Activated CD4-positive, CD25-positive, alpha-beta regulatory T cell treated with anti-CD3 and anti-CD28 coated beads, Interleukin-2, amount 50 U/mL, for 72 hours (primary cell): Measurements from ENCODE around the gene PDXDC1.
"Not testable (repeated sequence)": the region's sequence is repeated elsewhere in the genome, so short reads cannot be mapped to it uniquely, and the experiment has no call there.

Experiments
- DNase-seq: peaks from one replicate; pipeline ENCODE4 v3.0.0; 2021

The PDXDC1 gene

GRCh38 chr16:14975418-14976194 lies 780 bp downstream of the PDXDC1 start:
- DNase-seq = peak; percentile 66

- not testable (repeated sequence) for DNase-seq
Measured at GRCh38 chr16:14976971-14977736, 2.3 kb downstream of the PDXDC1 start.

DNA sequence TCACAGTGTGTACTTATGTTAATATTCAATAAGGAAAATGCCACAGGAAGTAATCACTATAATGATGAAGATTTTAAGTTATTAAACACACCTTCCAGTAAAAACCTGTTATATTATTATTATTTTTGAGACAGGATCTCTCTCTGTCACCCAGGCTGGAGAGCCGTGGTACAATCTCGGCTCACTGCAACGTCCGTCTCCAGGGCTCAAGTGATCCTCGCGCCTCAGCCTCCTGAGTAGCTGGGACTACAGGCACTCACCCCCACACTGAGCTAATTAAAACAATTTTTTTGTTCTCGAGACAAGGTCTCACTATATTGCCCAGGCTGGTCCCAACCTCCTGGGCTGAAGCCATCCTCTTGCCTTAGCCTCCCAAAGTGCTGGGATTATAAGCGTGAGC lies 3.5 kb downstream of the PDXDC1 start:
- DNase-seq = not testable (repeated sequence)

GRCh38 chr16:14978908-14979307 lies 4.1 kb downstream of the PDXDC1 start:
- DNase-seq = not testable (repeated sequence)

DNA sequence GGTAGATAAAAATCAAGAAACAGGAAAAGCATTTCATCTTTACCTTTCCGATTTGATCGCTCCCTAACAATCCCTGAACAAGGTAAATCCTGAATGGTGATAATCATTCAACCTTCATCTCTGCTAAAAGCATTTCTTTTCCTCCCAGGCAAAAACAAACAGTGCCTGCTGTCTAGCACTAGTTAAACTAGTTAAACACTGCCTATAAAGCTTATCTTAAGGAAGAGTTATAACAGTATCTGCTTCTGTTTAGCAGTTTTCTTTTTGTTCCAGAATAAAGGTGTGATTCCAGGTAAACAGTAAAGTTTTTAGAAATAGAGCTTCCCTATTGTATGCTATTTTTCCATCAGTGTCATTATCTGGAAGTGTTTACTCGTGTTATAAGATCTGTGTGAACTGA lies 6.4 kb downstream of the PDXDC1 start:
- not testable (repeated sequence) for DNase-seq

DNA sequence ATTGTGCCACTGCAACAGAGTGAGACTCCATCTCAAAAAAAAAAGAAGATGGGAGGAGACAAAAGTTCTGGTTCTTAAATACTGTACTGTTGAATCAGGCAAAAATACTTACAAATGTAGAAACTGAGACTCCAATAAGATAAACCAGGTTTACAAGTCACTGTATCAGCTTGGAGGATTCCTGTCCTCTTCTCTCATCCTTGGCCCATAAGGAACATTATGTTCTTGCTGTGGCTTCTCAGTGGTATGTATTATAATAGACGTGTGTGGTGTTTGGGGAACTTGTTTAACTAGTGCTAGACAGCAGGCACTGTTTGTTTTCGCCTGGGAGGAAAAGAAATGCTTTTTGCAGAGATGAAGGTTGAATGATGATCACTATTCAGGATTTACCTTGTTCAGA lies 7.7 kb downstream of the PDXDC1 start:
- not testable (repeated sequence) for DNase-seq

DNA sequence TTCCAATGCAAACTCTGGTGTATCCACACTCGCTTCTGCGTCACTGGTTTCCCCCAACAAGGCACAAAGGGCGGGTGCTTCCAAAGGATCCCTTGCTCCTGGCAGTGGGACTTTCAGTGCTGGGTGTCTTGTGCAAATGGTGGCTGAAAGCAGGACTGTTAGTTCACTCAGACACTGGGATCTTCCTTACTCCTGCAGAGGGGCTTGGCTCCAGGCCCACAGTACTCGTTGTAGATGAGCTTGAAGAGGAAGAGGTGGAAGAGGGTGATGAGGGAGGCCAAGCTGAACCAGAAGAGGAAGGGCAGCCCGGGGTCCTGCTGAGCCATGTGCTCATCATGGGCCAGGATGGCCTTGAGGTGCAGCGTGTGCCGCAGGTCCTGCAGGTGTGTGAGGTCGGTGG lies 13.3 kb downstream of the PDXDC1 start:
- DNase-seq = not testable (repeated sequence)

- DNase-seq = not testable (repeated sequence)
Measured at GRCh38 chr16:14988661-14989191, 13.9 kb downstream of the PDXDC1 start.

DNA sequence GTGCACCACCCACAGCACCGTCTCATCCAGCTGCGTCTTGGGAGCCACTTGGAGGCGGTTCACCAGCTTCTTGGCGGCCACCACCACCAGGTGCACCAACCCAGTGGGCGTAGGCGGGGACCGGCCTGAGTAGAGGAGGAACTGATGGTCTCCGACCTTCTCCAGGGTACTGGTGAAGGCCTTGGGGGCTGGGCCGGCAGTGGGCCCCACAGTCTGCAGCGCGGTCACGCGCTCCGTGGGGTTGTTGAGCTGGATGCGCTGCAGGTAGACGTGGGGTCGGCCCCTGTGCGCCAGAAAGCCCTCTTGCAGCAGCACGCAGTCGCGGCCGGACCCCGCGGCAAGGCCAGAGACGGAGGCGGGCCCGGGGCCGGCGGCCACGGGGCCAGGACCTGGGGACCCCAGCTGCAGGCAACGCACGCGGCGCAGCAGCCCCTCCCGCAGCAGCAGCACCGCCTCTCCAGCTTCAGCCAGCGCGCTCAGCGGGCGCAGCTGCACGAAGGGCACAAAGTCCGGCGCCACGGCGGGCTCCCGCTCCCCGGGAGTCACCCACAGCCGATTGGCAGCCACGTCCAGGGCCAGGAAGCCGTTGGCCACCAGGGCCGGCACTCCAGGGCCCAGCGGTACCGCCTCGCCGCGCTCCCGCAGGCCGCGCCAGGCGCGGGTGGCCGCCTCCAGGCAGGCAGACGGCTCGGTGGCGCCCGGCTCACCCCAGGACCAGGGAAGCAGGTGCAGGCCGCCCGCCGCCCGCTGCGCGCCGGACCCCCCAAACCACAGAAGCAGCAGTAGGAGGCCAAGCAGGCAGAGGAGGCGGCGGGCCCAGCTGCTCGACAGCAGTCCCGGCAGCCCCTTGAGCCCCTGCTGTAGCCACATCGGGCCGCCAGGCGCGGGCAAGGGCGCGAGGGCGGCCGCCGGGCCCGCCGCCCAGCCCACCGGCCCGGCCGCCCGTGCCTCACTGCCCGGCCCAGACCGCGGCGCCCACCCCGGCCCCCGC lies 14.8 kb downstream of the PDXDC1 start:
- DNase-seq = not testable (repeated sequence)

- not testable (repeated sequence) for DNase-seq
Measured at GRCh38 chr16:14993277-14994151, 18.7 kb downstream of the PDXDC1 start.

DNA sequence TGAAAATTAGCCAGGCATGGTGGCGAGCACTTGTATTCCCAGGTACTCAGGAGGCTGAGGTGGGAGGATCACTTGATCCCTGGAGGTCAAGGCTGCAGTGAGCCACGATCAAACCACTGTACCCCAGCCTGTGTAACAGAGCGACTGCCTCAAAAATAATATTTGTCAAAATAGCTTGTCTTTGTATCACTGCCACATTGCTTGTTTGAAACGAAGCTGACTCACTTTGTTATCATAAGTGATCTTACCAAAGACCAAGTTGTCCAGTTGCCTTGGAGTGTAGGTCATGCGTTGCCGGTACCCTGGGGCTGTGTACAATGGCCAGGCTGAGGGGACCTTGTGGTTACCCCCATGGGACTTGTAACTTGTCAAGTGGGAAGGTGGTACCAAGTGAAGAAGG lies 21.9 kb downstream of the PDXDC1 start:
- DNase-seq = not testable (repeated sequence)

DNA sequence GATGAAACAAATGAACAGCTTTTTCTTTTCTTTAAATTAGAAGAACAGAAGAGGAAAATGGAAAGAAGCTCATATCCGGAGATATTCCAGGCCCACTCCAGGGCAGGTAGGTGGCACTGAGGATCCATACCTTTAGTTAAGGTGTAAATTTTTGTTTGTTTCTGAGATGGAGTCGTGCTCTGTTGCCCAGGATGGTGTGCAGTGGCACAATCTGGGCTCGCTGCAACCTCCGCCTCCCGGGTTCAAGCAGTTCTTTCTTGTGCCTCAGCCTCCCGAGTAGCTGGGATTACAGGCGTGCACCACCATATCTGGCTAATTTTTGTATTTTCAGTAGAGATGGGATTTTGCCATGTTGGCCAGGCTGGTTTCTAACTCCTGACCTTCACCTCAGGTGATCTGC lies 23.5 kb downstream of the PDXDC1 start:
- DNase-seq = not testable (repeated sequence)

- DNase-seq = not testable (repeated sequence)
Measured at GRCh38 chr16:14999845-15000244, 25.0 kb downstream of the PDXDC1 start.

DNA sequence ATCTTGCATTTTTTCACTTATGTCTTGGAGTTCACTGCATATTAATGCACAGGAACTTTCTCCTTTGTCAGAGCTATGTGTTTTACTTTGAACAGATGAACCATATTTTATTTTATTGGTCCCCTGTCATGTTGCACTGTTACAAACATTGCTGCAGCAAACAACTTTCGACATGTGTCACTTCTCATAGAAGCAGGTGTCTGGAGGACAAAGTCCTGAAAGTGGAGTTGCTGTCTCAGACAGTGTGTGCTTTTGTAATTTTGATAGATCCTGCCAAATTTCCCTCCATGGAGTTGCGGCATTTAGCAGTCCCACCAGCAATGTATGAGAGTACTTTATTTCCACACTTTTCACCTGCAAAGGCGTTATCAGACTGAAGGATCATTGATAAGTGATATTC lies 27.6 kb downstream of the PDXDC1 start:
- DNase-seq = not testable (repeated sequence)

GRCh38 chr16:15005357-15006132 lies 30.7 kb downstream of the PDXDC1 start:
- DNase-seq = not testable (repeated sequence)

DNA sequence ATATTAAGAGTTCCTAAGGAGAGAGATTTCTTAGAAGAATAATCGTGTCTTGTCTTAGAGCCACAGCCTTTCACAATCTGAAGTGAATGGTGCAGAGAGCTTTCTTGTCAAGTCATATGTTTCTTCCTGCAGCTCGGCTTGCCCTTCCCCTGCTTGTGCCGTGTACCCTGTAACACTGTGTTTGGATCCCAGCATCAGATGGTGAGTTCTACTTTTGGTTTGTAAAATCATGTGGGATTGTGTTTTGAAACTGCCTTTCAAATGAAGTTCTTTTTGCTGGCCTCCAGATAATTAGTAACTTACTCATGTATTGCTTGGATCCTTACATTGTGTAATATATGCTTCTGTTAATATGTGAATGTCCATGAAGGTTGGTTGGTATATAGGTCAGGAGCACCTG lies 33.8 kb downstream of the PDXDC1 start:
- not testable (repeated sequence) for DNase-seq

- DNase-seq = not testable (repeated sequence)
Measured at GRCh38 chr16:15012941-15013340, 38.1 kb downstream of the PDXDC1 start.

- not testable (repeated sequence) for DNase-seq
Measured at GRCh38 chr16:15015671-15016070, 40.8 kb downstream of the PDXDC1 start.

- not testable (repeated sequence) for DNase-seq
Measured at GRCh38 chr16:15016354-15016753, 41.5 kb downstream of the PDXDC1 start.

- not testable (repeated sequence) for DNase-seq
Measured at GRCh38 chr16:15016951-15017580, 42.2 kb downstream of the PDXDC1 start.
